Hepatocyte (in vitro differentiated cells): ENCODE data around the gene FGD4.

ENCODE experiments used
- EZH2 ChIP-seq: fragments of 200-600 bp; sonication (generic); IDR thresholded peaks from 2 replicates; pipeline ENCODE4 v1.6.1; 2016; ENCODE audit warnings: antibody characterized with exemption, mild to moderate bottlenecking, borderline replicate concordance
- TF ChIP-seq, protein P1 (sequence below): fragments of 200-600 bp; sonication (generic); IDR thresholded peaks from 2 replicates; pipeline ENCODE4 v1.5.1; 2016; ENCODE audit warnings: antibody characterized with exemption, mild to moderate bottlenecking; ENCODE audit not compliant: poor library complexity

DNA sequence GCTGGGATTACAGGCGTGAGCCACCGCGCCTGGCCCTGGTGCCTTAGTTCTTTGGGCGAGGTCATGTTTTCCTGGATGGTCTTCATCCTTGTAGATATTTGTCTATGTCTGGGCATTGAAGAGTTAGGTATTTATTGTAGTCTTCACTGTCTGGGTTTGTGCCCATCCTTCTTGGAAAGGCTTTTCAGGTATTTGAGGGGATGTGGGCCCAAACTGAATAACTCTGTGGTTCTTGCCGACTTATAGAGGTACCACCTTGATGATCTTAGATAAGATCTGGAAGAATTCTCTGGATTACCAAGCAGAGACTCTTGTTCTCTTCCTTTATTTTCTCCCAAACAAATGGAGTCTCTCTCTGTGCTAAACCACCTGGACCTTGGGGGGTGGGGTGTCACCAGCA is 18.9 kb downstream of the FGD4 start:
- no peak for TF ChIP-seq EZH2
- TF ChIP-seq, protein P1, sequence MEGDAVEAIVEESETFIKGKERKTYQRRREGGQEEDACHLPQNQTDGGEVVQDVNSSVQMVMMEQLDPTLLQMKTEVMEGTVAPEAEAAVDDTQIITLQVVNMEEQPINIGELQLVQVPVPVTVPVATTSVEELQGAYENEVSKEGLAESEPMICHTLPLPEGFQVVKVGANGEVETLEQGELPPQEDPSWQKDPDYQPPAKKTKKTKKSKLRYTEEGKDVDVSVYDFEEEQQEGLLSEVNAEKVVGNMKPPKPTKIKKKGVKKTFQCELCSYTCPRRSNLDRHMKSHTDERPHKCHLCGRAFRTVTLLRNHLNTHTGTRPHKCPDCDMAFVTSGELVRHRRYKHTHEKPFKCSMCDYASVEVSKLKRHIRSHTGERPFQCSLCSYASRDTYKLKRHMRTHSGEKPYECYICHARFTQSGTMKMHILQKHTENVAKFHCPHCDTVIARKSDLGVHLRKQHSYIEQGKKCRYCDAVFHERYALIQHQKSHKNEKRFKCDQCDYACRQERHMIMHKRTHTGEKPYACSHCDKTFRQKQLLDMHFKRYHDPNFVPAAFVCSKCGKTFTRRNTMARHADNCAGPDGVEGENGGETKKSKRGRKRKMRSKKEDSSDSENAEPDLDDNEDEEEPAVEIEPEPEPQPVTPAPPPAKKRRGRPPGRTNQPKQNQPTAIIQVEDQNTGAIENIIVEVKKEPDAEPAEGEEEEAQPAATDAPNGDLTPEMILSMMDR = no peak
